DND-41 (cell line): ENCODE data around the gene HECW1.

ENCODE experiments used
- ATAC-seq: fragments of 200-7000 bp; cut with Tn5 transposase; 3 replicates; pipeline ENCODE4 v1.9.1; 2021; ENCODE audit warnings: low read depth; ENCODE audit not compliant: insufficient read depth
- DNase-seq: peaks from one replicate; pipeline ENCODE4 v3.0.0-alpha.2; 2020
- H2AFZ ChIP-seq: 2 replicates; pipeline ENCODE4 v1.6.0; 2012; ENCODE audit warnings: low read depth, low read length
- H3K27ac ChIP-seq: 2 replicates; pipeline ENCODE4 v1.5.1; 2012; ENCODE audit warnings: low read length, inconsistent platforms
- H3K27me3 ChIP-seq: fragments of 200-600 bp; sonication (generic); 2 replicates; pipeline ENCODE4 v1.6.0; 2012; ENCODE audit warnings: low read length, mild to moderate bottlenecking, inconsistent platforms; ENCODE audit not compliant: insufficient read depth, poor library complexity
- H3K36me3 ChIP-seq: 2 replicates; pipeline ENCODE4 v1.5.1; 2012; ENCODE audit warnings: low read length, inconsistent platforms; ENCODE audit not compliant: insufficient read depth
- H3K4me1 ChIP-seq: 2 replicates; pipeline ENCODE4 v1.5.1; 2012; ENCODE audit warnings: mild to moderate bottlenecking, low read length; ENCODE audit not compliant: insufficient read depth
- H3K4me2 ChIP-seq: 2 replicates; pipeline ENCODE4 v1.6.0; 2012; ENCODE audit warnings: mild to moderate bottlenecking, moderate library complexity, low read length, inconsistent platforms; ENCODE audit not compliant: insufficient read depth
- H3K4me3 ChIP-seq, 2 experiments: fragments of 200-600 bp in 1 of 2; shearing (Covaris generic) in 1 of 2; 2 replicates each; pipeline ENCODE4 v1.5.1; 2012 to 2016; ENCODE audit warnings: inconsistent platforms in 2 of 2, low read length in 2 of 2, mild to moderate bottlenecking in 2 of 2, low read depth in 1 of 2, moderate library complexity in 1 of 2
- H3K79me2 ChIP-seq: 2 replicates; pipeline ENCODE4 v1.6.0; 2012; ENCODE audit warnings: low read length, inconsistent platforms; ENCODE audit not compliant: insufficient read depth
- H3K9ac ChIP-seq: 2 replicates; pipeline ENCODE4 v1.6.0; 2012; ENCODE audit warnings: low read depth, mild to moderate bottlenecking, inconsistent platforms, low read length, moderate library complexity
- H3K9me3 ChIP-seq: 2 replicates; pipeline ENCODE4 v1.5.1; 2012; ENCODE audit warnings: low read length, moderate library complexity, mild to moderate bottlenecking, inconsistent platforms; ENCODE audit not compliant: insufficient read depth, severe bottlenecking
- H4K20me1 ChIP-seq: 2 replicates; pipeline ENCODE4 v1.6.0; 2012; ENCODE audit warnings: low read length; ENCODE audit not compliant: insufficient read depth
- CTCF ChIP-seq: IDR thresholded peaks from 2 replicates; pipeline ENCODE4 v1.5.1; 2012; ENCODE audit warnings: borderline replicate concordance, low read length, moderate library complexity, mild to moderate bottlenecking; ENCODE audit not compliant: poor library complexity, severe bottlenecking; ENCODE audit errors: extremely low read depth
- EZH2 ChIP-seq: IDR thresholded peaks from 3 replicates; pipeline ENCODE4 v1.6.1; 2012; ENCODE audit warnings: borderline replicate concordance, low read depth, mild to moderate bottlenecking, moderate library complexity, low read length, inconsistent platforms; ENCODE audit not compliant: severe bottlenecking

Gene HECW1

GRCh38 chr7:43481902-43482678 is 369.6 kb downstream of the HECW1 start:
- H3K4me2 ChIP-seq, result no peak overlapping the region
- no peaks in the 10 kb centered on the region for H3K27me3 ChIP-seq
- no peak for ATAC-seq
- no peaks in the 10 kb centered on the region for H3K79me2 ChIP-seq
- no peaks in the 10 kb centered on the region for H3K36me3 ChIP-seq
- H3K4me3 ChIP-seq, result no peak overlapping the region
- no peaks in the 10 kb centered on the region for H4K20me1 ChIP-seq
- H3K9me3 ChIP-seq, result no peaks in the 10 kb centered on the region
- no peak for DNase-seq
- TF ChIP-seq CTCF (no peak), EZH2 (no peak)
- H3K27ac ChIP-seq, result no peak overlapping the region
- H2AFZ ChIP-seq, result no peak overlapping the region
- H3K4me1 ChIP-seq, result peaks cover 22% of the 10 kb centered on the region
- no peak overlapping the region for H3K9ac ChIP-seq

DNA sequence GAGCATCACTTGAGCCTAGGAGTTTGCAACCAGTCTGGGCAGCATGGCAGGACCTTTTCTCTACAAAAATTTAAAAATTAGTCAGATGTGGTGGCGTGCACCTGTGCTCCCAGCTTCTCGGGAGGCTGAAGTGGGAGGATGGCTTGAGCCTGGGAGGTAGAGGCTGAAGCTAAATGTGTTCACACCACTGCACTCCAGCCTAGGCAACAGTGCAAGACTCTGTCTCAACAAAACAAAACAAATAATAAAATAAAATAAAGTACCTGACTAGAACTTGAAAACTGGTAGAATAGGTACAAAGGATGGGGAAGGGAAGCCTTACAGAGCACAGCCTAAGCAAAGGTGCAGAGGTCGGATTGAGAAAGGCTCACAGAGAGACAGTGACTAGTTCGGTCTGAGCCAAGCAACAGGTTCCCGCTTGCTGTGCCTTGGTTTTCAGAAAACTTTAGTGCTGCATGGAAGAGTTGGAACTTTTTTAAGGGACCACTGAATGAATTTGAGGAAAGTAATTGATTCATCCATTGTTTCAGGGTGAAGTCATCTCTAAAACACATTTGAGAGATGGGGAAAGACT is 370.3 kb downstream of the HECW1 start:
- no peaks in the 10 kb centered on the region for H3K9me3 ChIP-seq
- DNase-seq (no peak), ATAC-seq (no peak)
- no peak overlapping the region for H3K4me3 ChIP-seq
- no peaks in the 10 kb centered on the region for H3K27me3 ChIP-seq
- no peak overlapping the region for H3K9ac ChIP-seq
- TF ChIP-seq CTCF (no peak), EZH2 (no peak)
- H3K4me1 ChIP-seq, result peaks cover 17% of the 10 kb centered on the region
- H3K4me2 ChIP-seq, result no peak overlapping the region
- H4K20me1 ChIP-seq, result no peaks in the 10 kb centered on the region
- H2AFZ ChIP-seq, result no peak overlapping the region; the same call in 1 of the 2 replicates
- H3K27ac ChIP-seq, result no peak overlapping the region
- no peaks in the 10 kb centered on the region for H3K79me2 ChIP-seq
- no peaks in the 10 kb centered on the region for H3K36me3 ChIP-seq

- Histone ChIP-seq H3K4me1 (0 out of 2 replicates have a peak, but pooled peaks cover 12% of the 10 kb centered on the region), H3K4me3 (no peak overlapping the region), H2AFZ (peak overlapping the region; percentile 47), H4K20me1 (no peaks in the 10 kb centered on the region), H3K4me2 (no peak overlapping the region), H3K79me2 (no peaks in the 10 kb centered on the region), H3K27me3 (no peaks in the 10 kb centered on the region), H3K9me3 (no peaks in the 10 kb centered on the region), H3K27ac (no peak overlapping the region), H3K36me3 (no peaks in the 10 kb centered on the region), H3K9ac (no peak overlapping the region)
- TF ChIP-seq CTCF, result no peak
- no peak for TF ChIP-seq EZH2
- no peak for ATAC-seq
- DNase-seq, result no peak
These were observed 372.4 kb downstream of the HECW1 start for GRCh38 chr7:43484678-43485395.
